Measurements from ENCODE around the gene GABRG3.

Gene GABRG3

GRCh38 chr15:27084844-27085243 is 113.9 kb downstream of the GABRG3 start:
- Histone ChIP-seq H3K27me3 (ENCODE audit: insufficient read depth, low read length) (no peaks in the 10 kb centered on the region), H3K9ac (ENCODE audit: low read depth, low read length) (no peak overlapping the region), H3K36me3 (ENCODE audit: insufficient read depth, low read length) (no peaks in the 10 kb centered on the region), H3K9me3 (ENCODE audit: insufficient read depth, low read depth, low read length) (0 out of 2 replicates have a peak, but pooled peaks cover 3% of the 10 kb centered on the region), H3K4me1 (ENCODE audit: insufficient read depth, low read length) (peaks cover 12% of the 10 kb centered on the region), H3K4me3 (ENCODE audit: low read length) (no peak overlapping the region), H3K27ac (ENCODE audit: low read depth, low read length) (no peak overlapping the region)
- WGBS: 77% methylated on average over 3 of the region's 3 CpGs

GRCh38 chr15:27086149-27086548 is 115.2 kb downstream of the GABRG3 start:
- H3K27me3 ChIP-seq (ENCODE audit: insufficient read depth, low read length): no peaks in the 10 kb centered on the region
- no peak overlapping the region for H3K4me3 ChIP-seq (ENCODE audit: low read length)
- no peak overlapping the region for H3K9ac ChIP-seq (ENCODE audit: low read depth, low read length)
- 26% methylated on average over 3 of the region's 5 CpGs for WGBS
- H3K9me3 ChIP-seq (ENCODE audit: insufficient read depth, low read depth, low read length): peaks cover 9% of the 10 kb centered on the region; the same call in 1 of the 2 replicates
- no peak overlapping the region for H3K27ac ChIP-seq (ENCODE audit: low read depth, low read length)
- H3K4me1 ChIP-seq (ENCODE audit: insufficient read depth, low read length): peaks cover 12% of the 10 kb centered on the region
- H3K36me3 ChIP-seq (ENCODE audit: insufficient read depth, low read length): no peaks in the 10 kb centered on the region

GRCh38 chr15:27086805-27087204 is 115.8 kb downstream of the GABRG3 start:
- Histone ChIP-seq H3K9ac (ENCODE audit: low read depth, low read length) (no peak overlapping the region), H3K36me3 (ENCODE audit: insufficient read depth, low read length) (no peaks in the 10 kb centered on the region), H3K4me1 (ENCODE audit: insufficient read depth, low read length) (peaks cover 12% of the 10 kb centered on the region), H3K4me3 (ENCODE audit: low read length) (no peak overlapping the region), H3K27me3 (ENCODE audit: insufficient read depth, low read length) (no peaks in the 10 kb centered on the region), H3K9me3 (ENCODE audit: insufficient read depth, low read depth, low read length) (peaks cover 9% of the 10 kb centered on the region; the same call in 1 of the 2 replicates), H3K27ac (ENCODE audit: low read depth, low read length) (no peak overlapping the region)
- 91% methylated on average over 11 of the region's 11 CpGs for WGBS

GRCh38 chr15:27087651-27088583 is 116.9 kb downstream of the GABRG3 start:
- Histone ChIP-seq H3K4me1 (ENCODE audit: insufficient read depth, low read length) (peaks cover 17% of the 10 kb centered on the region), H3K36me3 (ENCODE audit: insufficient read depth, low read length) (no peaks in the 10 kb centered on the region), H3K27ac (ENCODE audit: low read depth, low read length) (no peak overlapping the region), H3K4me3 (ENCODE audit: low read length) (no peak overlapping the region), H3K27me3 (ENCODE audit: insufficient read depth, low read length) (no peaks in the 10 kb centered on the region), H3K9me3 (ENCODE audit: insufficient read depth, low read depth, low read length) (peaks cover 9% of the 10 kb centered on the region; the same call in 1 of the 2 replicates), H3K9ac (ENCODE audit: low read depth, low read length) (no peak overlapping the region)
- 92% methylated on average over 27 of the region's 27 CpGs for WGBS

GRCh38 chr15:27088584-27089232 is 117.7 kb downstream of the GABRG3 start:
- H3K4me1 ChIP-seq (ENCODE audit: insufficient read depth, low read length): peaks cover 18% of the 10 kb centered on the region
- H3K9ac ChIP-seq (ENCODE audit: low read depth, low read length): no peak overlapping the region
- no peak overlapping the region for H3K27ac ChIP-seq (ENCODE audit: low read depth, low read length)
- H3K27me3 ChIP-seq (ENCODE audit: insufficient read depth, low read length): no peaks in the 10 kb centered on the region
- H3K36me3 ChIP-seq (ENCODE audit: insufficient read depth, low read length): no peaks in the 10 kb centered on the region
- 95% methylated on average over 21 of the region's 21 CpGs for WGBS
- H3K9me3 ChIP-seq (ENCODE audit: insufficient read depth, low read depth, low read length): peaks cover 9% of the 10 kb centered on the region; the same call in 1 of the 2 replicates
- no peak overlapping the region for H3K4me3 ChIP-seq (ENCODE audit: low read length)

- 96% methylated on average over 8 of the region's 8 CpGs for WGBS
- H3K4me3 ChIP-seq (ENCODE audit: low read length): no peak overlapping the region
- no peaks in the 10 kb centered on the region for H3K27me3 ChIP-seq (ENCODE audit: insufficient read depth, low read length)
- H3K9me3 ChIP-seq (ENCODE audit: insufficient read depth, low read depth, low read length): peaks cover 9% of the 10 kb centered on the region; the same call in 1 of the 2 replicates
- H3K27ac ChIP-seq (ENCODE audit: low read depth, low read length): no peak overlapping the region
- peaks cover 18% of the 10 kb centered on the region for H3K4me1 ChIP-seq (ENCODE audit: insufficient read depth, low read length)
- no peaks in the 10 kb centered on the region for H3K36me3 ChIP-seq (ENCODE audit: insufficient read depth, low read length)
- no peak overlapping the region for H3K9ac ChIP-seq (ENCODE audit: low read depth, low read length)
Observed at GRCh38 chr15:27089233-27089586, 118.2 kb downstream of the GABRG3 start.

GRCh38 chr15:27089676-27090075 is 118.7 kb downstream of the GABRG3 start:
- 94% methylated on average over 5 of the region's 5 CpGs for WGBS
- Histone ChIP-seq H3K9me3 (ENCODE audit: insufficient read depth, low read depth, low read length) (peaks cover 9% of the 10 kb centered on the region; the same call in 1 of the 2 replicates), H3K27ac (ENCODE audit: low read depth, low read length) (no peak overlapping the region), H3K9ac (ENCODE audit: low read depth, low read length) (no peak overlapping the region), H3K4me3 (ENCODE audit: low read length) (no peak overlapping the region), H3K36me3 (ENCODE audit: insufficient read depth, low read length) (no peaks in the 10 kb centered on the region), H3K4me1 (ENCODE audit: insufficient read depth, low read length) (peaks cover 18% of the 10 kb centered on the region), H3K27me3 (ENCODE audit: insufficient read depth, low read length) (no peaks in the 10 kb centered on the region)

GRCh38 chr15:27091270-27091940 is 120.4 kb downstream of the GABRG3 start:
- WGBS: 91% methylated on average over 9 of the region's 9 CpGs
- Histone ChIP-seq H3K27ac (ENCODE audit: low read depth, low read length) (no peak overlapping the region), H3K36me3 (ENCODE audit: insufficient read depth, low read length) (no peaks in the 10 kb centered on the region), H3K9ac (ENCODE audit: low read depth, low read length) (no peak overlapping the region), H3K27me3 (ENCODE audit: insufficient read depth, low read length) (no peaks in the 10 kb centered on the region), H3K9me3 (ENCODE audit: insufficient read depth, low read depth, low read length) (peaks cover 9% of the 10 kb centered on the region; the same call in 1 of the 2 replicates), H3K4me1 (ENCODE audit: insufficient read depth, low read length) (peaks cover 9% of the 10 kb centered on the region; the same call in 1 of the 2 replicates), H3K4me3 (ENCODE audit: low read length) (no peak overlapping the region)

- Histone ChIP-seq H3K9ac (ENCODE audit: low read depth, low read length) (no peak overlapping the region), H3K36me3 (ENCODE audit: insufficient read depth, low read length) (no peaks in the 10 kb centered on the region), H3K4me1 (ENCODE audit: insufficient read depth, low read length) (peaks cover 6% of the 10 kb centered on the region), H3K4me3 (ENCODE audit: low read length) (no peak overlapping the region), H3K27ac (ENCODE audit: low read depth, low read length) (no peak overlapping the region), H3K27me3 (ENCODE audit: insufficient read depth, low read length) (no peaks in the 10 kb centered on the region), H3K9me3 (ENCODE audit: insufficient read depth, low read depth, low read length) (peaks cover 9% of the 10 kb centered on the region; the same call in 1 of the 2 replicates)
- WGBS: 86% methylated on average over 10 of the region's 10 CpGs
Observed at GRCh38 chr15:27092390-27092789, 121.4 kb downstream of the GABRG3 start.

- H3K9ac ChIP-seq (ENCODE audit: low read depth, low read length): no peak overlapping the region
- no peak overlapping the region for H3K27ac ChIP-seq (ENCODE audit: low read depth, low read length)
- 92% methylated on average over 1 of the region's 1 CpG for WGBS
- H3K4me3 ChIP-seq (ENCODE audit: low read length): no peak overlapping the region
- H3K4me1 ChIP-seq (ENCODE audit: insufficient read depth, low read length): peaks cover 6% of the 10 kb centered on the region
- H3K36me3 ChIP-seq (ENCODE audit: insufficient read depth, low read length): no peaks in the 10 kb centered on the region
- H3K27me3 ChIP-seq (ENCODE audit: insufficient read depth, low read length): no peaks in the 10 kb centered on the region
- H3K9me3 ChIP-seq (ENCODE audit: insufficient read depth, low read depth, low read length): peaks cover 9% of the 10 kb centered on the region; the same call in 1 of the 2 replicates
Observed at GRCh38 chr15:27094235-27094634, 123.3 kb downstream of the GABRG3 start.

Data from HUES64 (cell line).